GM15510 (cell line): ENCODE data around the gene BRSK2.

ENCODE experiments used
- POLR2A ChIP-seq: IDR thresholded peaks from 3 replicates; pipeline ENCODE4 v1.6.1; 2011; ENCODE audit warnings: borderline replicate concordance; ENCODE audit not compliant: insufficient read length; ENCODE audit errors: extremely low read depth

The BRSK2 gene

GRCh38 chr11:1507381-1508140 lies 117.8 kb downstream of the BRSK2 start:
- TF ChIP-seq POLR2A = no peak

- no peak for TF ChIP-seq POLR2A
Observed at GRCh38 chr11:1508491-1508891, 118.8 kb downstream of the BRSK2 start.

GRCh38 chr11:1508986-1509385 lies 119.3 kb downstream of the BRSK2 start:
- no peak for TF ChIP-seq POLR2A

GRCh38 chr11:1509626-1510255 lies 120.0 kb downstream of the BRSK2 start:
- TF ChIP-seq POLR2A = no peak

- TF ChIP-seq POLR2A = no peak
Observed at GRCh38 chr11:1510928-1511327, 121.2 kb downstream of the BRSK2 start.

GRCh38 chr11:1511937-1512496 lies 122.3 kb downstream of the BRSK2 start:
- no peak for TF ChIP-seq POLR2A
